T1000 (cell line): ENCODE results near the gene UCHL5.
A peak's percentile ranks its signal among the peaks of the same experiment; 100 is the strongest.
"Not testable (repeated sequence)": the region's sequence is repeated elsewhere in the genome, so short reads cannot be mapped to it uniquely, and the experiment has no call there.

Source experiments
- DNase-seq: peaks from one replicate; lab custom pipeline; 2025; ENCODE audit warnings: mixed read lengths; lab: John Stamatoyannopoulos, UW

Gene UCHL5

GRCh38 chr1:193011406-193011805 lies 47.8 kb downstream of the UCHL5 start:
- no peak for DNase-seq

GRCh38 chr1:193009501-193009900 lies 49.7 kb downstream of the UCHL5 start:
- DNase-seq: no peak

GRCh38 chr1:193005785-193006184 lies 53.4 kb downstream of the UCHL5 start:
- no peak for DNase-seq

GRCh38 chr1:192998536-192998935 lies 60.6 kb downstream of the UCHL5 start:
- DNase-seq: no peak

GRCh38 chr1:192994141-192994540 lies 65.0 kb downstream of the UCHL5 start:
- DNase-seq: no peak

- peak; percentile 28 for DNase-seq
These were observed 65.6 kb downstream of the UCHL5 start for GRCh38 chr1:192993426-192994085.

GRCh38 chr1:192986748-192987334 lies 72.3 kb downstream of the UCHL5 start:
- not testable (repeated sequence) for DNase-seq

GRCh38 chr1:192986110-192986747 lies 72.9 kb downstream of the UCHL5 start:
- DNase-seq: no peak

- DNase-seq: no peak
These were observed 75.1 kb downstream of the UCHL5 start for GRCh38 chr1:192984080-192984479.

- no peak for DNase-seq
These were observed 75.7 kb downstream of the UCHL5 start for GRCh38 chr1:192983349-192983980.

- DNase-seq: no peak
These were observed 78.3 kb downstream of the UCHL5 start for GRCh38 chr1:192980856-192981255.

- DNase-seq: not testable (repeated sequence)
These were observed 78.8 kb downstream of the UCHL5 start for GRCh38 chr1:192980334-192980733.

GRCh38 chr1:192979542-192979941 lies 79.6 kb downstream of the UCHL5 start:
- no peak for DNase-seq

GRCh38 chr1:192978195-192978710 lies 80.9 kb downstream of the UCHL5 start:
- no peak for DNase-seq

- no peak for DNase-seq
These were observed 82.0 kb downstream of the UCHL5 start for GRCh38 chr1:192977089-192977706.

GRCh38 chr1:192976576-192976975 lies 82.6 kb downstream of the UCHL5 start:
- no peak for DNase-seq

- no peak for DNase-seq
These were observed 84.5 kb downstream of the UCHL5 start for GRCh38 chr1:192974701-192975100.

GRCh38 chr1:192973988-192974387 lies 85.2 kb downstream of the UCHL5 start:
- DNase-seq: no peak

- no peak for DNase-seq
These were observed 86.0 kb downstream of the UCHL5 start for GRCh38 chr1:192973202-192973601.

GRCh38 chr1:192969091-192969490 lies 90.1 kb downstream of the UCHL5 start:
- no peak for DNase-seq

GRCh38 chr1:192968323-192968722 lies 90.8 kb downstream of the UCHL5 start:
- DNase-seq: no peak

GRCh38 chr1:192967901-192968300 lies 91.3 kb downstream of the UCHL5 start:
- DNase-seq: no peak
